HG03103 (cell line): ENCODE results near the gene ESX1.
"Not testable (repeated sequence)": the region's sequence is repeated elsewhere in the genome, so short reads cannot be mapped to it uniquely, and the experiment has no call there.

Experiments used
- ATAC-seq: cut with Tn5 transposase; IDR thresholded peaks from one replicate; pipeline ENCODE4 v1.9.1; 2021; ENCODE audit warnings: low read depth; ENCODE audit not compliant: unreplicated experiment

Gene ESX1

DNA sequence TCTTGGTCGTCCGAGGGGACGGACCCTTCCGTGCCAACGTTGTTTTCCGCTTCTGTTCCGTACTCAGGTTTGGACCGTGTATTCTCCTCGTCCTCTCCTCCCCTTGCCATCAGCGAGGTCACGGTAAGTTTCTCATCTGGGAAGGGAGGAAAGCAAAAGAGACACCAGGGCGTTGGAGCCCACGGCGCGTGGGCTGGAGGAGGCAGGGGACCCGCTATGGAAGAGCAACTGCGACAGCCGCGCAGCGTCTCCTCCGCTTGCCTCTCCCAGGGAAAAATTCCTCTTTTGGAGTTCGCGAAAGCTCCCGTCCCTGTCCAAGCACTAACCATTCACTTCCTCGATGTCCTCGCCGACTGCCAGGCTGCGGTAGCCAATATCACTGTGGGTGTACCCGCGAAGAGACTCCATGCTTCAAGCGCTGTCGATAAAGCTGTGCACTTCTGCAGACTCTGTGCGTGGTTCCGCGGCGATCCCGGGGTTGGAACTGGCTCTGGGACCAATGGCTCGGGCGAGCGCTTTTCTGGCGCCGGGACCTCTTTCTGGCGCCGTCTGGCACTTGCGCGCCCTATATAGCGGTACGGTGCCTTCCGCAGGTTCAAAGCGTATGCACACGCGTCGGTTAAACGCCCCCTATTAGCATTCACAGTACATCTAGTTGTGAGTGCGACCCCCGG, at the start of gene ESX1:
Gene ESX1 (minus strand): TSS at position 492 of the 674 bp plus-strand sequence. CDS start 84 bp downstream, at position 408.
- ATAC-seq = no peak

DNA sequence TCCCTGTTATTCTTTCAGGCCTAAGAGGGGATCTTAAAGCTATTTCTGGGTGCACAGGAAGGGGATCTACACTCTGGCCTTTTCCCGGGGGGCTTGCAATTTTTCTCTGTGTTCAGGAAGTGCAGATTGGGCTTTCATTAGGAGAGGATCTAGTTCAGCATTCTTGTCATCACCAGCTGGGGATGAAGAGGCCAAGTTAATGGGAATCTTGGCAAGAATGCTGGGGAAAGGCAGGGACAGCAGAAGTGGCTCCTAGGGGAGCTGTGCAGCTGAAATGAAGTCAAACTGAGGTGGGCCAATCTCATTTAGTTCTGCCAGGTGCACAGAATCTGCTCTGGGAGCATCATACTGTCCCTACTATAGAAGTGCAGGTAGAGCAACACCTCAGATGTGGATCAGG, 40.9 kb upstream of the ESX1 start:
- no peak for ATAC-seq

DNA sequence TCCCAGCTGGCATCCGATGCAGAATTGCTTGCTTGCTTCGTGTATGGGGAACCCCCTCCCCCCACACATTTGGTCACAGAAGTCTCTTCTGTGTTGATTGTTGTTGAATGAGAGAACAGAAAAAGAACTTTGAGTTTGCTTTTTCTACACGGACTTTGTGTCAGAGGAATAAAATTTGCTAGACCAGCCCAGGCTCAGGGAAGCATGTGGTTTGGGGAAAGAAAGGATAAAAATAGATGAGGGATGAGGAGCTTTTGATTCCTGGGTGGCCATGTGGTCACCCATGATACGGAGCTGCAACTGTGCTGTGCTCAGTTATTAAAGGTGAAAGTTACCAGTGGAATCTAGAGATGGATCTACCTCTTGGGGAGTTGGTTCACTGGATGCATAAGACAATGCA, 34.2 kb upstream of the ESX1 start:
- ATAC-seq = no peak

DNA sequence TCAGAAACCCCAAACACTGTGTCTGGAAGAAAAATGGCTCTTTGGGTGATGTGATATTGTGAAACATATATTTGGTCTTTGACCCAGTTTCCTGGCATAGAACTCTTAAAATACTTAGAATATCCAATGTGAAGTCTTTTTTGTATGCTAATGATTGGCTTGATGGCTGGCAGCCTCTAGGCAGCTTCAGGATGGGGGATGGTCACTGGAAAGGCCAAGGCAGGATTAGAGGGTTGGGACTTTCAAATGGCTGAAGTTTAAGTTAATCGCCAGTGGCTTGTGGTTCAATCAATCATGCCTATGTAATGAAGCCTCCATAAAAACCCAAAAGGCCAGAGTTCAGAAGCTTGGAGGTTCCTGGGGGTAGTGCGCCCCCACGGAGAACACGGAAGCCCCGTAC, 33.5 kb upstream of the ESX1 start:
- no peak for ATAC-seq

DNA sequence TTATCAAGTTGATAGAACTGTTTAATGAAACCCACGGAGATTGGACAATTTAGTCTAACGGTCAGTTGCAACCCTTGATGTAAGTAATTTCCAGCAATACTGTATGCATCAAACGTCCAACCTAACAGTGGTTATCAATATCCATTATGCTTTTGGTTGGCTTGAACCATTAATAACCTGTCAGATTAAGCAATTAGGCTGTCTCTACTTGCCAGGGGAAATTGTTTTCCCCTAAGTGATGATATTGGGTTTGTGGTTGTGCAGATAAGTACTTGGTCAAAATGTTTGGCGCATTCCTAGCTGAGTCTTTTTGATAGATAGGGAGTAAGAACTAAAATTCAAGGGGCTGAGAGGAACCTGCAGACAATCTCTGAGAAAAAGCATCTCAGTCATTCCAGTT, 30.5 kb upstream of the ESX1 start:
- no peak for ATAC-seq

DNA sequence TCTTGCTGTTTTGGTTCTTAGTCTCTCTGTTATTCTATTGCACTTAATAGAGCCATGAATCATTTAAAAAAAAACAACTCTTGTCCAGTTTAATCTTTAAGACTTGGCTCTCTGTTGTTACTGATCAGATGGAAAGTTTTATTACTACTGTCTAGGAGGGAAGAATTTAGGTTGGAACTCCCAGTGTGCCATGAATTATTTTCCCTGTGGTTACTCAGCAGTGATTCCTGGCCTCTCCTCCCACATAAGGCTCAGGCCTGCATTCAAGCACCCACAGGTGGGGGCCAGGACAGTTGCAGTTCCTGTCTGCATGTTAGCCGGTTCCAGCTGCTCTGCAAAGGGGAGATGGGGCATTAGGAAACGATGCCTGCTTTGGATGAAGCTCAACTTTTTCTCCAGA, 29.8 kb upstream of the ESX1 start:
- ATAC-seq = no peak

DNA sequence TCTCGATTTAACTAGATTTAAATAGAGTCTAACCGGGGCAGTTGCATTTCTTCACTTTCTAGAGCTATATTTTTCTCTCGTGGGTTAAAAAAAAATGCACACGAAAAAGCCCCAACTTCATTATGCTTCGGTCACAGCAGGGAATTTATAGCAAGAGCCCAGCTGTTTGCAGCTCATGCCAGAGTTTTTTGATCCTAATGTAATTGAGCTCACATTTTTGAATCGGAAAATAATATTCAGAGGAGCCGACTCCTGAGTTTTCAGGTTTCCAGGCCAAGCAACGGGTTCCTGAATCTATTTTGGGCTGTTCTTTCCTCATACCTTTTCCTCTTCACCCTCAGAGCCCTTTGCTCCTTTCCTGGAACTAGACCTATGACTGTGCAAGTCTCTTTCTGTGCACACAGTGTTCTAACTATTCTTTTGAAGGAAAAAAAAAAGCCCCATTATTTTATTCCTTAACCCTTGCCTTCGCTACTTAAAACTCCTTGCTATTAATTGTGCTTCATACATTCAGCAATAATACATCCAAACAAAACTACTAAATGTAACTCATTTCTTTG, 27.5 kb upstream of the ESX1 start:
- no peak for ATAC-seq

DNA sequence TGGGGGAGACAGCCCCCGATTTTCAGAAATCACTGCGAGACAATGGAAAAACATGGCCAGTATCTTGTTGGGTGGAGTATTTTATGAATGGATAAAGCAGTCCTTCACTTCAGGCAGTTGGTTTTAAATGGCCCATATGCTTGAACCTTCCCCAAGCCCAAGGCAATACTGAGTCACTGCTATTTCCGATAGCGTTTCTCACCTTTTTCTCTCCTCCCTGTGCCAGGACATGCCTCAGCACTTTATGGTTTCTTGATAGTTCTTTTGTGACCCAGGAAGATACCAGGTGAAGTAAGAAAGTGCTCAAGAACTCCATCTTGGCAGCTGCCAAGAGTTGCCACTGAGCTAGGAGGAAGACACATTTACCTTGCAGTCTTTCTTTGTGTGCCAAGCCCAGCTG, 26.8 kb upstream of the ESX1 start:
- ATAC-seq = no peak

DNA sequence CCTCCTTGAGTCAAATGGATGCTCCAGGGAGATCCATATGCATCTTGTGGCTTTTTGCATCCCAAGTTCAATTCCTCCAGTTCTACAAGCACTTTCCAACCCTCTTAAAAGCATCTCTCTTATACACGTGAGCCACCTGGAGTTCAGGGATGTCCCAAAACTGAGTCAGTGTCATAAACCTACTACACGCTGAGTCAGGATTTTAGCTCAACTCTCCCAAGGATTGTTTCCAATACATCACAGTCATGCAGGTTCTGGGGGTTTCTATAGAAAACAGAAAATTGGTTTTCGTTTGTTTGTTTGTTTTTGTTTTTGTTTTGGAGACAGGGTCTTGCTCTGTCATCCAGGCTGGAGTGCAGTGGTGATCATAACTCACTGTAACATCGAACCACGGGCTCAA, 25.9 kb upstream of the ESX1 start:
- ATAC-seq = no peak

DNA sequence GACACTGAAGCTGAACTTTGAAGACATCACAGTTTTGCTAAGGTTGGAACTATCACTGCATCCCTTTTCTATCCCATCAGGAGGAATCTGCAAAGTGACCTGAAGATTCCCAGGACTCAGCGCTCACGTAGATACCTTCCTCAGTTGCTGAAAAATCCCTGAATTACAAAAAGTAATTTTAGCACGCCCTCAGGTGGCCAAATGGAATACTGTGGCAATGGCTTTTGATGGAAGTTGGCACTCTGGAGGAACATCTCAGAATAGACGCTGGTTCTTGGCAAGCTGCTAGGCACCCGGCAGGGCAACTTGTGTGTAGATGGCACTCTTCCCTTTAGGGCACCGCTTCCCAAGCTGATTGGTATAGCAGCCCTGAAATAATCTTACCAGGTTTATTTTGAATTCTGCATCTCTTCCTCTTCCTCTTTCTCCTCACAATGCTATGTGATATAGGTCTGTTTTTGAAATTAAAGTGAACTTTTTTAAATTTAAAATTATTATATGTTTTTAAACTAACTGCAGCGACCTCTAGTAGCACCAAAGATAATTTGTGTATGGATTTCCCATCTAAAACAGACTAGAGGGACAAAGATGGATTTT, 16.3 kb upstream of the ESX1 start:
- no peak for ATAC-seq

DNA sequence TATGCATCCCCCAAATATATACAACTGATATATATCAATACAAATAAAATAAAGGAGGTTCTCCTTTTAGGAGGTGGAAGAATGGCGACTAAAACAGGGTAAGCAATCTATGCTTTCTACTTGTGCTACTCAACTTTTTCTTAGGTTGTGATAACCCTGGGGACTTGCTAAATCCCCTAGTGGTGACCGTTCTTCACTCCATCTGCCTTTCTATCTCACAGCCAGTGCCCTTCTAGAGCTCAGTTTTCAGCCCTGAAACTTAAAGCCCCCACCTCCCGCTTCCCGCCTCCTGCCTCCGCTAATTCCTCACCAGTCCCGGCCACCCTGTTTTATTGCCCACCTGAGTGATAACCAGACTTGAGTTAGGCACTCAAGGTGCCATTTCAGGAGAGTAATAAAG, 15.5 kb upstream of the ESX1 start:
- no peak for ATAC-seq

DNA sequence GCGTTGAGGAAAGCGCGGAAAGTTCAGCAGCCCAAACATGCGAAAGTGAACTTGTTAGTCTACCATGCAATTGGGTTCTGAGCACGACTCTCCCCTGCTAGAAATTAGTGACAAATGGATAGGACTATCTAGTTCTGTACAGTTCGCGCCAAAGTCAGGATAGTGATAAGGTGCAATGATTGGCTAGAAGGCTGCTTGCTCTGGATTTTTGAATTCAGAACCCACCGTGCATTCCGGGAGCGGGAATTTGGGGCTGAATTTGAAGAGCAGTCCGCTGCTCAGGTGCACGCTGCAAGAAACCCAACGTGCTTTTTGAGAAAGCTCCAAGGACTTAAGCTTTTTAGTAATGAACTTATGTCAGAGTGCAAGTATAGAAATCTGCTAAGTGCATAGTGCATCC, 732 bp upstream of the ESX1 start:
- no peak for ATAC-seq

DNA sequence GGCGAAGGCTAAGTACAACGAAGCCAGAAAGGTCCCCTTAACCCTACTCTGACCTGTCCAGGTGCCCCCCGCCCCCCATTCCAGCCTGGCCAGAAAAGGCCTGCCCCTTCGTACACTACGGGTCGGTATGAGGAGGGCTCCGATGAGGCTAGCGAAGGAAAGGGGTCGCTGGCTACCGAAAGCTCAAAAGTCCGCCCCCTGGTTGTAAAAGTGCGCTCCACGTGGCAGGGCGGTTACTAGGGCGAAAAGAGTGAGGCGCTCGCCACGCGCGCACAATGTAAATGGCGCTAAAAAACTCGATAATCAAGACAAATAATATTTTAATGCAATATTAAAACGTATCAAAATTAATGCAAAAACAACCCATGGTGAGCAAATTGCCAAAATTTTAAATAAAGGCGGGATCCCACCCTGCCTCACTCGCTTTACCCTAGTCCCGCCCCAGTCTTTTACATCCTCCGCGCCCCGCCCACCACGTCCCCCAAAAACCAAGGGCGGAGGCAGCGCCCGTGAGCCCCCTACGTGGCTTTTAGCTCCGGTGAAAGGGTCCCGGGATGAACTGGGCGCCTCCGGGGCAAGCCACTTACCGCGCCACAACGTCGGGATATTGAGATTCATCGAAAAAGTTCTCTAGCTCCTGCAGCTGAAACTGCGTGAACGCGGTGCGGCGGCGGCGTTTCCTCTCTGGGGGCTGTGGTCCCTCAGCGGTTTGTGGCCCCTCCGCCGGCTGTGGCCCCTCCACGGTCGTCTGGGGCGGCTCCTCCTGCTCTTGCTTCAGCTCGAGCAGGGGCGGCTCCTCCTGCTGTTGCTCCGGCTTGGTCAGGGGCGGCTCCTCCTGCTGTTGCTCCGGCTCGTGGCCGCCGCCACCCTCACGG, 929 bp downstream of the ESX1 start:
- no peak for ATAC-seq

DNA sequence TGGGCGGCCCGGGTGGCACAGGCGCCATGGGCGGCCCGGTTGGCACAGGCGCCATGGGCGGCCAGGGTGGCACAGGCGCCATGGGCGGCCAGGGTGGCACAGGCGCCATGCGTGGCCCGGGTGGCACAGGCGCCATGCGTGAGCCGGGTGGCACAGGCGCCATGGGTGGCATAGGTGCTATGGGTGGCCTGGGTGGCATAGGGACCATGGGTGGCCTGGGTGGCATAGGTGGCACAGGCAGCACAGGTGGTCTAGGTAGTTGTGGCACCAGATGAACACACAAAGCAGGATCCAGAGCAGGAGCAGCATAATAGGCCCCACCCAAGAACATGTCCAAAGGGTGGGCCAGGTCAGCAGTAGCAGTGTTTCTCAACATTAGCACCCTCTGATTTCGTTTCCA, 4.3 kb downstream of the ESX1 start:
- ATAC-seq = no peak

DNA sequence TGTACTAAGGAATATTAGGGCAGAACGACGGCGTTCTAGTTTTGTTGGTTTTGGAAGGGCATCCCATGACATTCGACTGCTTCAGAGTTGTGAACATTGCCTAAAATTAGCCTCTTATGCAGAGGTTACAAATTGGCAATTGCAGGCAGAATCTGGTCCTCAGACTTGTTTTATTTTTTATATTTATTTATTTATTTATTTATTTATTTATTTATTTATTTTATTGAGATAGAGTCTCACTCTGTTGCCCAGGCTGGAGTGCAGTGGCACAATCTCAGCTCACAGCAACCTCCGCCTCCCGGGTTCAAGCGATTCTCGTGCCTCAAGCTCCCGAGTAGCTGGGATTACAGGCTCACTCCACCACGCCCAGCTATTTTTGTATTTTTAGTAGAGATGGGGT, 24.7 kb downstream of the ESX1 start:
- ATAC-seq = not testable (repeated sequence)

DNA sequence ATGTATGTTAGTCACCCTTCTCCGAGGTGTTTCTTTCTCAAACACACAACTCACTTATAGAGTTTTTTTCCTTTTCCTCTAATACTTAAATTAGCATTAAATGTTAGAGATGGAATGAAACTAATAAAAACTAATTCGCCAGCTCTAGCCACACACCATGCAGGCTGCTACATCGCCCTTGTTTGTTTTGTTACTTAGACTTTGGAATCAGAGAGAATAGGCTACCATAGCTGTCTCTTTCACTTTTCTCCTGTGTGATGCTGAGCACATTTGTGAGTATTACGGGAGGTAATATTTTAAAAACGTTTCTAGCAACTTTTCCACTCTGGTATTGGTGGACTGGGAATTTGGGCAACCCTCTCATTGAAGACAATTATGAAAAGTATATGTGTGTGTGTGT, 43.5 kb downstream of the ESX1 start:
- no peak for ATAC-seq

DNA sequence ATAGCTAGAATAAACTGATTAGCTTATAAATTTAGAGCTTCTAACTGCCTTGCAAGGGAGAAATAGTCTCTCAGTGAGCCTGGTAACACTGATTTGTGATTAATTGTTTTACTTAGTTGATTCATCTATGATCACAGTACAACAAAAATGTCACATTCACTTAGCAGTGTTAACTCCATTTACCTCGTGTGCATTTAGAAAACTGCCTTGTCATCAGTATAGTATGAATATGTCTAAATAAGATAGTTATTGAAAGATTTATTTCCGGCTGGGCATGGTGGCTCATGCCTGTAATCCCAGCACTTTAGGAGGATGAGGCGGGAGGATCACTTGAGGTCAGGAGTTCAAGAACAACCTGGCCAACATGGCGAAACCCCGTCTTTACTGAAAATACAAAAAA, 49.2 kb downstream of the ESX1 start:
- ATAC-seq = no peak
